Measurements from ENCODE around the gene KCNC1. TPM values are rescaled to one million over a fixed set of nuclear protein-coding genes. Genes with fewer than 3 reads are reported as not detected.

KCNC1 gene
- total RNA-seq, 2 donors from 2014 or later, result not detected

DNA sequence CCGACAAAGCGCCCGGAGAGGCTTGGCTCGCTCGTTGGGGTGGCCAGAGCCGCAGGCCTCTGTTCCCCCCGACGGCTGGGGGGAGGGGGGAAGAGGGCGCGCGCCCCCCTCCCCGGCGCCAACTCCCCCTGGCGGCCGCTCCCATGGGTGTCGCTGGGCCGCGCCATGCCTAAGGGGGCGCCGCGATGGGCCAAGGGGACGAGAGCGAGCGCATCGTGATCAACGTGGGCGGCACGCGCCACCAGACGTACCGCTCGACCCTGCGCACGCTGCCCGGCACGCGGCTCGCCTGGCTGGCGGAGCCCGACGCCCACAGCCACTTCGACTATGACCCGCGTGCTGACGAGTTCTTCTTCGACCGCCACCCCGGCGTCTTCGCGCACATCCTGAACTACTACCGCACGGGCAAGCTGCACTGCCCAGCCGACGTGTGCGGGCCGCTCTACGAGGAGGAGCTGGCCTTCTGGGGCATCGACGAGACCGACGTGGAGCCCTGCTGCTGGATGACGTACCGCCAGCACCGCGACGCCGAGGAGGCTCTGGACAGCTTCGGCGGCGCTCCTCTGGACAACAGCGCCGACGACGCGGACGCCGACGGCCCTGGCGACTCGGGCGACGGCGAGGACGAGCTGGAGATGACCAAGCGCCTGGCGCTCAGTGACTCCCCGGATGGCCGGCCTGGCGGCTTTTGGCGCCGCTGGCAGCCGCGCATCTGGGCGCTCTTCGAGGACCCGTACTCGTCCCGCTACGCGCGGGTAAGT, 1.4 kb downstream of the KCNC1 start:
- Histone ChIP-seq H3K27me3 (replicated peaks; ENCODE audit: insufficient read depth) (peaks cover 14% of the 10 kb centered on the region), H3K4me3 (no peak overlapping the region), H3K4me1 (ENCODE audit: control insufficient read depth in 1 of 2, low read depth in 2 of 2) (peaks cover 11 to 18% of the 10 kb centered on the region in 2 donors), H3K36me3 (no peaks in the 10 kb centered on the region), H3K9me3 (no peaks in the 10 kb centered on the region), H3K27ac (no peak overlapping the region)
- ATAC-seq (ENCODE audit: insufficient number of reproducible peaks, low FRiP score, low read depth) (no peak), DNase-seq (ENCODE audit: low spot score) (no peak)
- TF ChIP-seq, protein P1, sequence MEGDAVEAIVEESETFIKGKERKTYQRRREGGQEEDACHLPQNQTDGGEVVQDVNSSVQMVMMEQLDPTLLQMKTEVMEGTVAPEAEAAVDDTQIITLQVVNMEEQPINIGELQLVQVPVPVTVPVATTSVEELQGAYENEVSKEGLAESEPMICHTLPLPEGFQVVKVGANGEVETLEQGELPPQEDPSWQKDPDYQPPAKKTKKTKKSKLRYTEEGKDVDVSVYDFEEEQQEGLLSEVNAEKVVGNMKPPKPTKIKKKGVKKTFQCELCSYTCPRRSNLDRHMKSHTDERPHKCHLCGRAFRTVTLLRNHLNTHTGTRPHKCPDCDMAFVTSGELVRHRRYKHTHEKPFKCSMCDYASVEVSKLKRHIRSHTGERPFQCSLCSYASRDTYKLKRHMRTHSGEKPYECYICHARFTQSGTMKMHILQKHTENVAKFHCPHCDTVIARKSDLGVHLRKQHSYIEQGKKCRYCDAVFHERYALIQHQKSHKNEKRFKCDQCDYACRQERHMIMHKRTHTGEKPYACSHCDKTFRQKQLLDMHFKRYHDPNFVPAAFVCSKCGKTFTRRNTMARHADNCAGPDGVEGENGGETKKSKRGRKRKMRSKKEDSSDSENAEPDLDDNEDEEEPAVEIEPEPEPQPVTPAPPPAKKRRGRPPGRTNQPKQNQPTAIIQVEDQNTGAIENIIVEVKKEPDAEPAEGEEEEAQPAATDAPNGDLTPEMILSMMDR (IDR thresholded peaks at IDR 0.05), result peak; percentile 24

DNA sequence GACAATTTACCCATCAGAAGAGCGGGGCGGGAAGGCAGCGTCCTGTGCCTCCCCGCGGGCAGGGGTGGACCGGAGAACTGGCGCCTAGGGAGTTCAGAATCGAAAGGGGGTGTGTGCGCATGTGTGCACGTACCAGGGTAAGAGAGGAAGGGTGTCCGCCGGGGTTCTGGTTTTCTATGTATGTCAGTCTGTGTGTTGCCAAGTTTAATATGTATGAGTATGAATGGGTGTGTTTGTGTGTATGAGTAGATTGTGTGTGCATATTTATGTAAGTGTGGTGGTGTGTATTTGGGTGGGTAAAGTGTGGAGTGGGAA, 2.0 kb downstream of the KCNC1 start:
- H3K36me3 ChIP-seq, result no peaks in the 10 kb centered on the region
- H3K27me3 ChIP-seq (replicated peaks; ENCODE audit: insufficient read depth), result peaks cover 14% of the 10 kb centered on the region
- no peak overlapping the region for H3K27ac ChIP-seq
- no peaks in the 10 kb centered on the region for H3K9me3 ChIP-seq
- ATAC-seq (ENCODE audit: insufficient number of reproducible peaks, low FRiP score, low read depth) (no peak), DNase-seq (ENCODE audit: low spot score) (no peak)
- peaks cover 11 to 18% of the 10 kb centered on the region in 2 donors for H3K4me1 ChIP-seq (ENCODE audit: control insufficient read depth in 1 of 2, low read depth in 2 of 2)
- no peak overlapping the region for H3K4me3 ChIP-seq
- TF ChIP-seq, protein P1 (IDR thresholded peaks at IDR 0.05), result no peak

DNA sequence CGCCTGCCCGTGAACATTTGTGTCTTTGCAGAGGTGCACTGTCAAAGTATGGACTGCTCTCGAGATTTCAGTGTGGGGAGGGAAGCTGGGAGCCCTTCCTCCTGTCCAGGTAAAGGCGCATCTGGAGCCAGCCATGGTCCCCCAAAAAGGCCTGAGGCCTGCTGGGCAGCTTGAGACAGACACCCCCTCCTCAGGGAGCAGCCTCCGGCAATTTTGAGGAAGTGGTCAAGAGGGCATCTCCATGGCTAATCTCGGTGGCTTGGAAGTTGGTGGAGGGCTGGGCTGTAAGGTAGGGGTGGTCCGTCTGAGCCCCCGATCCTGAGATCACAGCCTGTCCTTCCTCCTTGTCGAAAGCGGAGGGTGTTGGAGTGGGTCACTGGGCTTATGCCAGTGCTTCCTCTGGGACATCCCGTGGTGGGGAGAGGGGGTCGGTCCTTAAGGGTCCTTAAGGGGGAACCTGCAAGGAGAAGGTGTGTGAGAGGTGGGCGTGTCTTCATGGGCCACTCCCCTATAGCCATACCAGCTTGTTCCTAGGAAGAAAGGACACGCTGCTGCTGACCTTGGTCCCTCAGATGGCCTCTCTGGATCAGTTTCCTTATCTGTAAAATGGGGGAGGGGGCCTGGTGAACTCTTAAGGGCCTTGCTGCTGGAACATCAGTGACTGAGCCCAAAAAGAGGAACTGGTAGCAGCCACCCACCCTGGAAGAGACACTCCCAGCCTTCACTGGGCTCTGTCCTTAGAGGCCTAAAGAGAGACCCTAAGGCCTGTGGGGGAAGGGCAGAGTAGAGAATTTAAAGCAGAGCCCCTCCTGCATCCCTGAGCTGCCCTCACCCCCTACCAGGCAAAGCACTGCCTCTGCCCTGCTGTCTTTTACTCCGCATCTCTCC, 2.6 kb downstream of the KCNC1 start:
- H3K4me3 ChIP-seq, result no peak overlapping the region
- H3K27me3 ChIP-seq (replicated peaks; ENCODE audit: insufficient read depth), result peaks cover 14% of the 10 kb centered on the region
- ATAC-seq (ENCODE audit: insufficient number of reproducible peaks, low FRiP score, low read depth) (no peak), DNase-seq (ENCODE audit: low spot score) (no peak)
- no peaks in the 10 kb centered on the region for H3K36me3 ChIP-seq
- H3K9me3 ChIP-seq, result no peaks in the 10 kb centered on the region
- H3K4me1 ChIP-seq (ENCODE audit: control insufficient read depth in 1 of 2, low read depth in 2 of 2), result peaks cover 11 to 18% of the 10 kb centered on the region in 2 donors
- TF ChIP-seq, protein P1 (IDR thresholded peaks at IDR 0.05), result no peak
- no peak overlapping the region for H3K27ac ChIP-seq

DNA sequence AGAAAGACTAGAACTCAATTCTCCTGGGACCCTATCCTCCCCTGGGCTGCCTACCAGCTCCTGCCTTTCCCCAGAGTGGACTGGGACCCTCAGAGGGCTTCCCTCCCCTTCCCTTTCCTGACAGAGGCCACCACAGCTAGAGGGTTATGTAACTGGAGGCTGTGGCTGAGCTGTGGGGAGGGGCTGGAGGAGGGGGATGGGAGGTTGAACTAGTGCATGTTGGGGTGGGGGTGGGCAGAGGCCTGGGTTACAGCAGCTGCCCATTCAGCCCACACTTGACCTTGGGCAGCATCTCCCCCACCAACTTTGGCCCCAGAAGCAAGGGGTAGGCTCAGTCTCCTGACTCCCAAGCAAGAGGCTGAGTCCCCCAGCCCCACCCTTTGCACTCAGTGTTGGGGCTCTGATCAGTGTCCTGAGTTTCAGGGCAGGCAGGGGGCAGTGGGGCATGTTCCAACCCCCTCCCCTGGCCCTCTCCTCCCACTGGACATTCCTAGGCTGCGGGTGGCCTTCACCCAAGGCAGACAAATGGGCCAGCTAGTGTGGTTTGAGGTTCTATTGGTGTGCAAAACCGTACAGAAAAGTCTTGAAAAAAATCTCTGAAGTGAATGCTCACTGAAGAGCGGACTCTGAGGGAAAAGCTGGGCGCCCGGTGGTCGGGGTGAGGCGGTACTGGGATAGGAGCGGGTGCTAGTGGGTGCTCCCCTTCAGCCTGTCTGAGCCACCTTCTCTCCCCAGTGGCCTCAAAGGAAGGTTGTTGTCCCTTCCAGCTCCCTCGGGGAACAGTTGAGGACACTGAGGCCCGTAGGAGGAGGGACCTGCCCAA, 3.8 kb downstream of the KCNC1 start:
- Histone ChIP-seq H3K36me3 (no peaks in the 10 kb centered on the region), H3K4me3 (no peak overlapping the region), H3K27me3 (replicated peaks; ENCODE audit: insufficient read depth) (peaks cover 14% of the 10 kb centered on the region), H3K4me1 (ENCODE audit: control insufficient read depth in 1 of 2, low read depth in 2 of 2) (peaks cover 11 to 18% of the 10 kb centered on the region in 2 donors), H3K27ac (no peak overlapping the region), H3K9me3 (no peaks in the 10 kb centered on the region)
- DNase-seq (ENCODE audit: low spot score) (no peak), ATAC-seq (ENCODE audit: insufficient number of reproducible peaks, low FRiP score, low read depth) (no peak)
- TF ChIP-seq, protein P1 (IDR thresholded peaks at IDR 0.05), result no peak

Measured in thoracic aorta (tissue), 2 donors.